ENCODE results near the gene DIS3L2.

Gene DIS3L2

DNA sequence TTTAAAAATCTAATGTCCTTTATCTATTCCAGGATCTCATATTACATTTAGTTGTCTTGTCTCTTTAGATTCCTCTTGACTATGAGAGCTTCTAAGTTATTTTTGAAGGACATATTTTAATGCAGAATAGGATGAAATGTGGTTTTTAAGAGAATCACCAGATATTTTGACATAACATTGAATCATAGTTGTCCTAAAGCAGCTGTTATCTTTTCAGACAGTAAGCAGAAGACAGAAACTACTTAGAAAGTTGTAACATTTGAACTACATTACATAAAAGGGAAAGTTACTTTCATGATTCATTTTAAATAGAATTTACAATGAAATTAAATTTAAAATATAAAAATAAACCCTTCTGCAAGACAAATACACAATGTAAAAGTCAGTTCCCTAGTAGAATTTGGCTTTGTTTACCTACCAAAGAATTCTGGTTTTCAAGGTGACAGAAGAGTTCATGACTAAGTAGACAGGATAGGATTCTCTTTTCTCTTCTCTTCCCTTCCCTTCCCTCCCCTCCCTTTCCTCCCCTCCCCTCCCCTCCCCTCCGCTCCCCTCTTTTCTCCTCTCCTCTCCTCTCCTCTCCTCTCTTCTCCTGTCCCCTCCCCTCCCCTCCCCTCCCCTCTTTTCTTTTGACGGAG is 186.0 kb downstream of the DIS3L2 start:
- no peaks in the 10 kb centered on the region for H4K20me1 ChIP-seq (ENCODE audit: insufficient read depth, low read length)
- TF ChIP-seq, protein P1, sequence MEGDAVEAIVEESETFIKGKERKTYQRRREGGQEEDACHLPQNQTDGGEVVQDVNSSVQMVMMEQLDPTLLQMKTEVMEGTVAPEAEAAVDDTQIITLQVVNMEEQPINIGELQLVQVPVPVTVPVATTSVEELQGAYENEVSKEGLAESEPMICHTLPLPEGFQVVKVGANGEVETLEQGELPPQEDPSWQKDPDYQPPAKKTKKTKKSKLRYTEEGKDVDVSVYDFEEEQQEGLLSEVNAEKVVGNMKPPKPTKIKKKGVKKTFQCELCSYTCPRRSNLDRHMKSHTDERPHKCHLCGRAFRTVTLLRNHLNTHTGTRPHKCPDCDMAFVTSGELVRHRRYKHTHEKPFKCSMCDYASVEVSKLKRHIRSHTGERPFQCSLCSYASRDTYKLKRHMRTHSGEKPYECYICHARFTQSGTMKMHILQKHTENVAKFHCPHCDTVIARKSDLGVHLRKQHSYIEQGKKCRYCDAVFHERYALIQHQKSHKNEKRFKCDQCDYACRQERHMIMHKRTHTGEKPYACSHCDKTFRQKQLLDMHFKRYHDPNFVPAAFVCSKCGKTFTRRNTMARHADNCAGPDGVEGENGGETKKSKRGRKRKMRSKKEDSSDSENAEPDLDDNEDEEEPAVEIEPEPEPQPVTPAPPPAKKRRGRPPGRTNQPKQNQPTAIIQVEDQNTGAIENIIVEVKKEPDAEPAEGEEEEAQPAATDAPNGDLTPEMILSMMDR (IDR thresholded peaks at IDR 0.05; ENCODE audit: low read length), result no peak
- H3K9me3 ChIP-seq (ENCODE audit: low read length), result no peaks in the 10 kb centered on the region

DNA sequence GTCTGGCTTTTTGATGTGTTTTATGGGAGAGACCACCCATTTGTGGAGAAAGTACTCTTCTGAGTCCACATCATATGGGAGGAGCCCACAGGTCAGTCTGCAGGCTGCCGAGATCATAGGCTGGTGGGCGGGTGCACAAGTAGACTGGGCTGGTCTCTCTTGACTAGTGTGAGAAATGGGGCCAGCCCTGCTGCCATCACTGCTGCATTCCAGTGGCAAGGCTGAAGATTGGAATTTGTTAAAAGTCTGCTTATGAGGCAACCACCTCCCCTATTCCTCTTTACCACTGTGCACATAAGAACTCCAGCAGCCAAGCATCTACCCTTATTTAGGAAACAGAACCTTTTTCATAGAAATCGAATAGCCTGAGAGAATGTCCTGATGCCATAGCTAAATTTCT is 200.7 kb downstream of the DIS3L2 start:
- no peak overlapping the region for H3K9ac ChIP-seq (ENCODE audit: low read length)
- TF ChIP-seq EZH2 (IDR thresholded peaks at IDR 0.05; ENCODE audit: borderline replicate concordance, low read length), result no peak
- TF ChIP-seq, protein P1 (IDR thresholded peaks at IDR 0.05; ENCODE audit: low read length), result no peak
- no peaks in the 10 kb centered on the region for H3K4me1 ChIP-seq (ENCODE audit: insufficient read depth, low read length, severe bottlenecking)
- no peaks in the 10 kb centered on the region for H4K20me1 ChIP-seq (ENCODE audit: insufficient read depth, low read length)
- no peak overlapping the region for H2AFZ ChIP-seq (ENCODE audit: low read length)
- no peaks in the 10 kb centered on the region for H3K79me2 ChIP-seq (ENCODE audit: insufficient read depth, low read length)
- H3K4me3 ChIP-seq (ENCODE audit: low read depth, low read length, poor library complexity, severe bottlenecking), result no peak overlapping the region
- H3K9me2 ChIP-seq (ENCODE audit: low read depth, low read length), result no peaks in the 10 kb centered on the region
- H3K27me3 ChIP-seq (ENCODE audit: insufficient read depth, low read length), result no peaks in the 10 kb centered on the region
- no peaks in the 10 kb centered on the region for H3K9me3 ChIP-seq (ENCODE audit: low read length)
- no peak overlapping the region for H3K4me2 ChIP-seq (ENCODE audit: low read length)
- H3K27ac ChIP-seq (ENCODE audit: low read depth, low read length, poor library complexity, severe bottlenecking), result no peak overlapping the region
- peaks cover 8% of the 10 kb centered on the region for H3K36me3 ChIP-seq (ENCODE audit: insufficient read depth, low read length)
- no peaks in the 10 kb centered on the region for H3F3A ChIP-seq (ENCODE audit: insufficient read depth, low read length)

More for the DNA sequence above, 186.0 kb downstream of the DIS3L2 start:
- Histone ChIP-seq H3K4me2 (ENCODE audit: low read length) (no peak overlapping the region), H3K79me2 (ENCODE audit: insufficient read depth, low read length) (no peaks in the 10 kb centered on the region), H3K4me3 (ENCODE audit: low read depth, low read length, poor library complexity, severe bottlenecking) (no peak overlapping the region), H2AFZ (ENCODE audit: low read length) (no peak overlapping the region), H3K9ac (ENCODE audit: low read length) (no peak overlapping the region), H3K36me3 (ENCODE audit: insufficient read depth, low read length) (no peaks in the 10 kb centered on the region), H3K9me2 (ENCODE audit: low read depth, low read length) (no peaks in the 10 kb centered on the region), H3F3A (ENCODE audit: insufficient read depth, low read length) (no peaks in the 10 kb centered on the region), H3K27ac (ENCODE audit: low read depth, low read length, poor library complexity, severe bottlenecking) (no peak overlapping the region), H3K27me3 (ENCODE audit: insufficient read depth, low read length) (no peaks in the 10 kb centered on the region), H3K4me1 (ENCODE audit: insufficient read depth, low read length, severe bottlenecking) (no peaks in the 10 kb centered on the region)

DNA sequence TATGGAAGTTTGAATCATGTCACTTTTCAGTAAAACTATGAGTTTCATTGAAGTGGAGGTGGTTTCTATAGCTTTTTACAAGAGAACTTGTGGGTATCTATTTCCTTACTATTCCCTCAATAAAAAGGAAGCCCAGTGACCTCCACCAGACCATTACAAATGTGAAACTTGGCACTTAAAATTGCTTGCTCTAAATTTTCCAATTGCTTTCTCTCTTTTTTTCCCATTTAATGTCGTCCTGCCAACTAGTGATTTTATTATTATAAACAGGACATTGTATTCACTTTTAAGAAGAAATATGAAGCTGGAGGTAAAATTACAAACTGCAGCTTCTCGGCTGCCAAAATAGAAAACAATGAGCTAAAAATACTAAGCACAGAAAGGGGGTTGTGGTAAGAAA is 208.9 kb downstream of the DIS3L2 start:
- no peaks in the 10 kb centered on the region for H3K9me2 ChIP-seq (ENCODE audit: low read depth, low read length)
- TF ChIP-seq, protein P1 (IDR thresholded peaks at IDR 0.05; ENCODE audit: low read length), result no peak
- TF ChIP-seq EZH2 (IDR thresholded peaks at IDR 0.05; ENCODE audit: borderline replicate concordance, low read length), result no peak
- no peak overlapping the region for H3K4me2 ChIP-seq (ENCODE audit: low read length)
- no peaks in the 10 kb centered on the region for H3K4me1 ChIP-seq (ENCODE audit: insufficient read depth, low read length, severe bottlenecking)
- no peaks in the 10 kb centered on the region for H3K27me3 ChIP-seq (ENCODE audit: insufficient read depth, low read length)
- H2AFZ ChIP-seq (ENCODE audit: low read length), result no peak overlapping the region
- no peaks in the 10 kb centered on the region for H3K9me3 ChIP-seq (ENCODE audit: low read length)
- H3K79me2 ChIP-seq (ENCODE audit: insufficient read depth, low read length), result no peaks in the 10 kb centered on the region
- H3K4me3 ChIP-seq (ENCODE audit: low read depth, low read length, poor library complexity, severe bottlenecking), result no peak overlapping the region
- H3K36me3 ChIP-seq (ENCODE audit: insufficient read depth, low read length), result no peaks in the 10 kb centered on the region; the same call in 1 of the 2 replicates
- no peak overlapping the region for H3K27ac ChIP-seq (ENCODE audit: low read depth, low read length, poor library complexity, severe bottlenecking)
- no peak overlapping the region for H3K9ac ChIP-seq (ENCODE audit: low read length)
- H3F3A ChIP-seq (ENCODE audit: insufficient read depth, low read length), result no peaks in the 10 kb centered on the region
- no peaks in the 10 kb centered on the region for H4K20me1 ChIP-seq (ENCODE audit: insufficient read depth, low read length)

All from OCI-LY1 (cell line).